Fibroblast of skin of left biceps (primary cell): ENCODE data around the gene FBXO34.
A peak's percentile ranks its signal among the peaks of the same experiment; 100 is the strongest.

Source experiments
- DNase-seq, 2 experiments: peaks; one replicate each; pipeline ENCODE4 v3.0.0-alpha.2; 2013; ENCODE audit warnings: low read depth in 2 of 2

Gene FBXO34

GRCh38 chr14:55272922-55273321, 1.7 kb downstream of the FBXO34 start:
- no peak for DNase-seq

GRCh38 chr14:55274146-55274545, 2.9 kb downstream of the FBXO34 start:
- DNase-seq: no peak

- DNase-seq: no peak
These were observed 3.5 kb downstream of the FBXO34 start for GRCh38 chr14:55274751-55275150.

GRCh38 chr14:55276736-55277135, 5.5 kb downstream of the FBXO34 start:
- DNase-seq: no peak

DNA sequence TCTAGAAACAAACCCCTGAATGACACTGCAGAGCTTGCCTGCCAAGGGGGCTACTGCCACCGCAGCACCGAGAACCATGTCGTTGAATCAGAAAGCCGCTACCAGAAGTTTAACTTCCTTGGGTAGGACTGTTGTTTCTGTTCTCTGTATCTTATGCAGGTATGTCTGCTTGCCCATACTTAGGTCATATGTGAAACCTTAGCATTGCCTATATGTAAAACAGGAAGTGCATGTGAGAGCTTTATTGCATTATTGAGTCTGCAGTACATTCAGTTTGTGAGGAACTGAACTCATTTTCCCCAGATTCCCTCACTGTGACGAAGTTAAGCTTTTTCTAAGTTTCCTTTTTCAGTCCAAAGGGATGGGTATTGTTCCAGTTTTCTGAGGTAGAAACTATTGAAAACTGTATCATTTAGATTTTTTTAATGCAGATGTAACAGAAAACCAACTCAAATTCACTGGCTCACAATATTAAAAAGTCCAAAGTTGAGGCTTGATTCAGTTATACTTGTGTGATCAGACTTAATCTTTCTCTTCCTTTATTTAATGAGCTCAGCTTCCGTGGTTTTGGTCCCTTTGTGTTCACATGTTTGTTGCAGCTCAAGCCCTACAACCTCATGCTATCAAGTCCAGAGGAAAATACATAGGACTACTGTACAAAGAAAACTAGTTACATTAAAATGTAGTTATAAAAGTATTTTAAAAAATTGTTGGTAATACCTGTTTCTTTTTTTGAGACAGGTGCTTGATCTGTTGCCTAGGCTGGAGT, 6.9 kb downstream of the FBXO34 start:
- DNase-seq: no peak

GRCh38 chr14:55279384-55279783, 8.2 kb downstream of the FBXO34 start:
- no peak for DNase-seq

DNA sequence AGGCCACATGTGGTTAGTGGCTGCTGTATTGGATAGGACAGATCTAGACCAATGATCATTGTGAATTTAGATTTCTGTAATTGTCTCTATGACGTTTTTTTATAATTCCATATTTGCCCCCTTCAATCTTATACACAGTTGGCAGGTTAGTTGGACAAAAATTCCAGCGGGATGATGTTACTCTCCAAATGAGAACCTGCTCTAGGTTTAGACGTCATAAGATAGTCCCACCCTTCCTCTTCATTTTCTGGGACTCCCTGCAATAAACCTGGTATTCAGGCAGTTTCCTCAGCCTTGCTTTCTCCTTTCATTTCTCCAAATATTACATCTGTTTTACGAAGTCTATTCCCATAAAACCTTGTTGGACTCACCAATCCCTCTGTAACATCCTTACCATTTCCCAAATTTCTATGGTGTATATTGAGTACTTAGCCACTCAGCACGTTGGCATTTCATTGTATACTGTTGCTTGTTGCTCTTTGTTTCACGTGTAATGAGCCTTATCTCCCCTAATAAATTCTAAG, 10.2 kb downstream of the FBXO34 start:
- DNase-seq: no peak

GRCh38 chr14:55285048-55285652, 13.9 kb downstream of the FBXO34 start:
- DNase-seq: no peak

DNA sequence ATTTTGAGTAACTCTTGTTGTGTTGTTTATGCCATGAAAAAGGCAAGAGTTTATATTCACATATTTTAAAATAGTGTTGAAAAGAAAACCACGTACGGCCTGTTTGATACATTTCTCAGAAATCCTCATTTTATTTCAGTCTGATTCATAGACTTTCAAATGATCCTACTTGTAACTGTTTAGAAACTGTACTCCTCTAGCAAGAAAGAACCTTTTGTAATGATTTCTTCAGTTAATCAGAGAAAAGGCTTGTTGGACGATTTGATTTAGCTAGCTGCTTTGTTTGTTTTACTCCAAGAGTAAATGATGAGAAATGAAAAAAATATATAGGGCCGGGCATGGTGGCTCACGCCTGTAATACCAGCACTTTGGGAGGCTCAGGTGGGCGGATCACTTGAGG, 17.2 kb downstream of the FBXO34 start:
- no peak for DNase-seq

GRCh38 chr14:55291480-55292081, 20.4 kb downstream of the FBXO34 start:
- no peak for DNase-seq

DNA sequence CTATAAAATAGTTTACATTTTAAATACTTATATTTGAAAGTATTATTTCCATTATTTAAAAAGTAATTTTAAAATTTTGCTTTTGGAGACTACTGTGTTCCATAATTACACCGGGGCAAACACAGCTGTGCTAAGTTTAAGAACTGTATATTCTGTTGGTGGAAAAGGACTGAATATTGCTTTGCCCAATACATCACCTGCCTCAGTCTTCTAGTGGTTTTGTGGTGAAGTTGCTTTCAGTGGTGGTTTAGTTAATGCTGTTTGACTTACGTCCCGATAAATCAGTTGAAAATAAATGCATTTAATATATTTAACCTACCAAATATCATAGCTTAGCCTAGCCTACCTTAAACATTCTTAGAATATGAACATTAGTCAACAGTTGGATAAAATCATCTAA, 23.4 kb downstream of the FBXO34 start:
- no peak for DNase-seq

DNA sequence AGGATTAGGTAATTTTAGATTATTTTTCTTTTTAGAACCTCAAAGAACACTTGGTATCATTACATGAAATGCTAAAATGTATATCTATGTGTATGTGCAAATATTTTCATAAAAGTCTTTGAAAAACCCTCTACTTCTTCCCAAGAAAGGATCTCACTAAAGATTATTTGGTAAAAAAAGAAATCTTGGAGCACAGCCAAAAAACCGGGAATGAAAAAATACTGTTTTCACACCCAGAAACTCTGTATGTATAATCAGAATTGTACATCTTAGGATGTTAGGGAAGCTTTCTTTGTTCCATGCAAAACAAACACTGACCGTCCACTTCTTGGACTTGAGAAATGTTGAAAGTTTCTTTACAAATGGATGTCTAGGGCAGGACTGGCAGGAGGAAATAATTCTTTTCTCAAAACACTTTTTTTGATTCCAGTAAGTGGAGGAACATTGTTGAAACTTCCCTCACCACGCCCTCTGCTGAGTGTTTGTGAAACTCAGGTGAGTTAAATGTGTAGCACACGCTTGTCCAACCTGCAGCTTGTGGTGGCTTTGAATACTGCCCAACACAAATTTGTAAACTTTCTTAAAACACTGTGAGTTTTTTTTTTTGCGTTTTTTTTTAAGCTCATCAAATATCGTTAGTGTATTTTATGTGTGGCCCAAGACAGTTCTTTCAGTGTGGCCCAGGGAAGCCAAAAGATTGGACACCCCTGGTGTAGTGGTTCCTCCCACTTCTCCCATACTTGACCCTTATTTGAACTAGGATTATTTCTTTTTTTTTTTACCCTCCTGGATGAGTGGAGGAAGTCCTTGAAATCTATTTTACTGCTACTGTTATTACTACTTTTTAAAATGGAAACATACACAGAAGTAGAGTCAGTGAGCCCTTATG, 26.6 kb downstream of the FBXO34 start:
- DNase-seq: no peak

GRCh38 chr14:55298500-55298822, 27.2 kb downstream of the FBXO34 start:
- DNase-seq: no peak

GRCh38 chr14:55301437-55302121, 30.4 kb downstream of the FBXO34 start:
- no peak for DNase-seq

DNA sequence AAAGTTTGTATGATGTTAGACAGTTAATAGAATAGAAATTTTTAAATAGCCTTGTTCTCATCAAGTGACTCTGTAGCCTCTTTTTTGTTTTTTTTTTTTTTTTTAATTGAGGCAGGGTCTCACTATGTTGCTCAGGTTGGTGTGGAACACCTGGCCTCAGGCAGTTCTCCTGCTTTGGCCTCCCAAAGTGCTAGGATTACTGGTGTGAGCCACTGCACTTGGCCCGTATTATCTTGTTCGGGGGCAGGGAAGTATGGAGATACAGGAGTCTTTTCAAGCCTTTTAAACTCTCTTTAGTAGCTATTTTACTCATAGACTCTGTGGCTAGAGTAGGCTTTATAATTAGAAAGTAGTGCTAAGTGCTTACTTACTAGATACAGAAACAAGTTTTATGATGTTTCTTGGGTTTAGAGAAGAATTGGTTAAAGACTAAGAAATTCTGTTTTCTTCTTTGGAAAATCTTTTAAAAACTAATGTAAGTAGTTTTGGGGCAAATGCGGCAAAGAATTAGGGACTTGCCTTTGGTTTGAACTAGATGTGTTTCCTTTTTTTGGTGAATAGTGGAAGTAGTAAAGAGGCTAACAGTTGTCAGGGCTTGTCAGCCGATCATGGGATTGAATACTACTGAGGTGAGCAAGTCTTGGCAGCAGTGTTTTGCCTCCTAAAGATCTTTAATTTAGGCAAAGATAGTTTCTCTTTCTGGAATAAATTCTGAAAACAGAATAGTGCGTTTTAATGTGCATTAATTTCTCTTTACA, 31.3 kb downstream of the FBXO34 start:
- no peak for DNase-seq

- no peak for DNase-seq
These were observed 31.9 kb downstream of the FBXO34 start for GRCh38 chr14:55303125-55303499.

- peak in 1 of 2 experiments; percentile 3 for DNase-seq
These were observed 32.5 kb downstream of the FBXO34 start for GRCh38 chr14:55303691-55304145.

GRCh38 chr14:55306938-55307589, 35.8 kb downstream of the FBXO34 start:
- DNase-seq: no peak

- no peak for DNase-seq
These were observed 37.9 kb downstream of the FBXO34 start for GRCh38 chr14:55309154-55309553.

GRCh38 chr14:55309761-55310365, 38.6 kb downstream of the FBXO34 start:
- no peak for DNase-seq
